GM18511 (cell line): Measurements from ENCODE around the gene PARN.
"Not testable (repeated sequence)": the region's sequence is repeated elsewhere in the genome, so short reads cannot be mapped to it uniquely, and the experiment has no call there.

Experiments
- ATAC-seq: cut with Tn5 transposase; IDR thresholded peaks from one replicate; pipeline ENCODE4 v1.9.1; 2021; ENCODE audit warnings: mild to moderate bottlenecking, moderate library complexity; ENCODE audit not compliant: unreplicated experiment

PARN gene

GRCh38 chr16:14405611-14406537 is 224.2 kb downstream of the PARN start:
- peak; percentile 93 for ATAC-seq

GRCh38 chr16:14403001-14403389 is 227.1 kb downstream of the PARN start:
- ATAC-seq: not testable (repeated sequence)

DNA sequence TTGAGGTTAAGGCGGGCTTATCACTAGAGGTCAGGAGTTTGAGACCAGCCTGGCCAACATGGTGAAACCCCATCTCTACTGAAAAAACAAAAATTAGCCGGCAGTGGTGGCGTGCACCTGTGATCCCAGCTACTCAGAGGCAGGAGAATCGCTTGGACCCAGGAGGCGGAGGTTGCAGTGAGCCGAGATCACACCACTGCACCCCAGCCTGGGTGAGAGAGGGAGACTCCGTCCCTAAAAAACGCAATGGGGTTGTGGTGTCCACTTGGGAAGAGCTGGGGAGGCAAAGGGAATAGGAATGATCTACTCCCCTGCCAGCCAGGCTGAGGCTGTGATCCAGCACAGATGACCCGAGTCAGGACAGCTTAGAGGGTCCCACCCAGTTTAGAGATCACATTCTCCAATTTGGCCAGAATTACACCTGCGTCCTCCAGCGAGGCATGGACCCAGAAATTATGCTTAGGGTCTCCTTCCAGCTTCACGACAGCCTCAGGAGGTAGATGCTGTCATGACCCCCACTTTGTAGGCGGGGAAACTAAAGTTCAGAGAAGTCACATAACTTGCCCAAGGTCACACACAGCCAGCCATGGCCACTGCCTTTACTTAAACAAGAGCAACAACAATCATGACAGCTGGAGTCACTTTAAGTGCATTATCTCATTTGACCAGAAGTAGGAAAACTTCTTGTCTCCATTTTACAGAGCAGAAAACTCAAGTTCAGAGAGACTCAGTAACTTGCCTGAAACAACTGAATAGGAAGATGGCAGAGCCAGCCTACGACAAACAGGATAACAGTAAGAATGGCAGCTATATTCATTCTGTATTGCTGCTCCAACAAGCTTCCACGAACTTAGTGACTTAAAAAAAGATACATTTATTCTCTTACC is 227.7 kb downstream of the PARN start:
- not testable (repeated sequence) for ATAC-seq

DNA sequence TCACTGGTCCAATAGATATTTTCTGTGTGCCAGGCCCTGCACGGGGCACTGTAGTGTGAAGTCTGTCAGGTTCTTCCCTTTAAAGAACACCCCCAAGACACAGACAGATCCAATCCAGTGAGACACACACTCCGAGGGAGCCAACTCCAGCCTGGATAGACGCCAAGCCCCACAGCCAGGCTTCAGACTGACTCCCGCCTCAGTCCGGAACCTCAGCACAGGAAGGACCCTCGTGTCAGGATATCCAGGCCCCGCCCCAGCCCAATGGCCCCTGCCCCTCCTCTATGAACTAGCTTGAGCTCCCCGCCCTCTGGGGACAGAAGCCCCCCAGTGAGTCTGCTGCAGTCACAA is 228.4 kb downstream of the PARN start:
- not testable (repeated sequence) for ATAC-seq

DNA sequence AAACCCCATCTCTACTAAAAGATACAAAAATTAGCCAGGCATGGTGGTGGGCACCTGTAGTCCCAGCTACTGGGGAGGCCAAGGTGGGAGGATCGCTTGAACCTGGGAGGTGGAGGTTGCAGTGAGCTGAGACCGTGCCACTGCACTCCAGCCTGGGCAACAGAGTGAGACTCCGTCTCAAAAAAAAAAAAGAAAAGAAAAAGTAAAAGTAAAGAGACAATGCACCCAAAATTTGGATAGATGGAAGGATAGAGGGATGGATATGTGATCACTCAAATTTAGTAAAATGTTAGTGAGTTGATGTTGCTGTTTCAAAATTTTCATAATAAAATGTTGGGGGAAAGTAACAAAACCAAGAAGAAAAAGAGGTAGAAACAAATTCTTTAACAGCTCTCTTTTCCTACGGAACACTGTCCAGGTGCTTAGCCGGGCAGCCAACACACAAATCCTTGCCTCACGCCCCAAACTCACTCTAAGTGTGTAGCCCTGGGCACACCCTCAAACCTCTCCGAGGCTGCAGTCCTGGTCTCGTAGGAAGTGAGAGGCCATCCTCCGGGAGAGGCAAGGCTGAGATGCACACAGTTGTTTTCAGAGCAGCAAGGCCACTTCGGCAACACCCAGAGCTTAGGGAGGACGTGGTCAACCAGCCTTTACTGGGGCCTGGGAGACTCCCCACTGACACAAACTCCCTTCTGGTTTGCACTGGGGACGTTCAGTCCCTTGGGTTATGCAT is 228.9 kb downstream of the PARN start:
- ATAC-seq: not testable (repeated sequence)

- no peak for ATAC-seq
Observed at GRCh38 chr16:14400285-14400977, 229.6 kb downstream of the PARN start.

DNA sequence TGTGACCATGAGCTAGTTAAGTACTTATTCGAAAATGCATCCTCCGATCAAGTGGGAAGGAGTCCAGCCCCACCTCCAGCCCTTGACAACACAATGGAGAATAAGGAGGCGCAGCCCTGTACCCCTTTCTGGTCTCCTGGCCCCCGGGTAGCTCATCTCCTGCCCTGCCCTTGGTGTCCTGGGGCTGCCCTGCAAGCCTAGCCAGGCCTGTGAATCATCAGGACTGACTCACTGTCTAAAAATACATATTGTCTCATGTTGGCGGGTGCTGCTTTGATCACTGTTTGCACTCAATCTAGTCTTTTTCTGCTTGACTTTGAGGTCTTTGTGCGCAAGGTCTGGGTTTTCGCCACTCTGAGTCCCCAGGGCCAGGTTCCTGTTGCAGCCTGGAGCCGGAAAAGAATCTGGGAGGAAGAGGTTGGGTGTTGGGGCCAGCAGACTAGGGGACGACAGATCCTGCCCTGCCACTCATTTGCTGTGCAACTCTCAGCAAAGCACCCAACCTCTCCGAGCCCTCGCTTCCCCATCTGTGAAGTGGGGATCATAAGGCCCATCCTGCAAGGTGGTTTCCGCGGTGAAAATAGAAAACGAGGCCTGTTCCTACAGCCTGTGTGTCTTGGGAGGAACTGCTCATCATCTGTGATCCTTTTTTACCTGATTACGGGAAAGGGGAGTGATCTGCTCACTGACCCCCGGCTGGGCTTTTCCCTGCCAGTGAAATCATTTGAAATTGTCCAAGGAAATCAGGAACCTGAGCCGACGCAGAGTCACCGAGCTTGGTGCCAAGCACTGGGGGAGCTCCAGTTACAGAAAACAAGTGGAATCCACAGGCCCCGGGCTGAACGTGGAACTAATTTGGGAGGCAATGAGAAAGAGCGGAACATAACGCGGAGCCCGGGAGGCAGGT is 230.4 kb downstream of the PARN start:
- peak; percentile 69 for ATAC-seq

GRCh38 chr16:14398014-14398717 is 231.9 kb downstream of the PARN start:
- no peak for ATAC-seq

DNA sequence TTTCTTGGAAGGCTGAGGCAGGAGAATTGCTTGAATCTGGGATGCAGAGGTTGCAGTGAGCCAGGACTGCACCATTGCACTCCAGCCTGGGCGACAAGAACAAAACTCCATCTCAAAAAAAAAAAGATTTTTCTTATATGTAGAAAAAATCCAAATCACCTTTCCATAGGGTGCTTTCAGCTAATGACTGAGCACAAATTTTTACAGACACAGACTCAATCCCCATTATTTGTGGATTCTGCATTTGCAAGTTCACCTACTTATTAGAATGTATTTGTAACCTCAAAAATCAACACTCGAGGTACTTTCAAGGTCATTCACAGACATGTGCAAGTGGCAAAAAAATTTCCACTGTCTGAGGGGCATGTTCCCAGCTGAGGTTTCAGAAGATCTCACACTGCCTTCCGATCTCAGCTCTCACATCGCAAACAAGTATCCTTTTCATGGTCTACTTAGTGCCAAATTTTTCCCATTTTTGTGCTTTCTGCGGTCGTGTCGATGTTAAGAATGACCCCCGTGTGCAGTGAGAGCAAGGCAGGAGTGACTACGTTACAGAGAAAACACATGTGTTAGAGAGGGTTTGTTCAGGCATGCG is 234.3 kb downstream of the PARN start:
- not testable (repeated sequence) for ATAC-seq

GRCh38 chr16:14394834-14395233 is 235.2 kb downstream of the PARN start:
- ATAC-seq: no peak

- ATAC-seq: no peak
Observed at GRCh38 chr16:14392960-14393359, 237.1 kb downstream of the PARN start.

GRCh38 chr16:14389359-14389758 is 240.7 kb downstream of the PARN start:
- ATAC-seq: no peak

DNA sequence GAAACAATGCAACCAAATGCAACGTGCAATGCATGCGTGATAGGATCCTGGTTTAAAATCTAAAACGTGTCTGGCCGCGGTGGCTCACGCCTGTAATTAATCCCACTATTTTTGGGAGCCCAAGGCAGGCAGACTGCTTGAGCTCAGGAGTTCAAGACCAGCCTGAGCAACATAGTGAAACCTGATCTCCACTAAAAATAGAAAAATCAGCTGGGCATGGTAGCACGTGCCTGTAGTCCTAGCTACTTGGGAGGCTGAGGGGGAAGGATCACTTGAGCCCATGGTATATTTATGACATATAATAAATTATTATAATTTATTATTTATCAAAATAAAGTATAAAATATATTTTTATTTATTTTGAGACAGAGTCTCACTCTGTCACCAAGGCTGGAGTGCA is 241.8 kb downstream of the PARN start:
- ATAC-seq: no peak

DNA sequence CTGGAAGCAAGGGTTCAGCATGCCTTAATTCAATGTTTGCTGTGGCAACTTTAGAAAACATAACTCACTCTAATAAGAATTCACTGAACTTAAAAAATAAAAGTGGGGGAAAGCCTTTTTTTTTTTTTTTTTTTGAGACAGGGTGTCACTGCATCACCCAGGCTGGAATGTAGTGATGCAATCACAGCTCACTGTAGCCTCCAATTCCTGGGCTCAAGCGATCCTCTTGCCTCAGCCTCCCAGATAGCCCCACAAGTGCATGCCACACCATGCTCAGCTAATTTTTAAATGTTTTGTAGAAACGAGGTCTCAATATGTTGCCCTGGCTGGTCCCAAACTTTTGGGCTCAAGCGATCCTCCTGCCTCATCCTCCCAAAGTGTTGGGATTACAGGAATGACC is 243.9 kb downstream of the PARN start:
- ATAC-seq: no peak
